ENCODE measurements around the gene ARHGEF12.

The ARHGEF12 gene

DNA sequence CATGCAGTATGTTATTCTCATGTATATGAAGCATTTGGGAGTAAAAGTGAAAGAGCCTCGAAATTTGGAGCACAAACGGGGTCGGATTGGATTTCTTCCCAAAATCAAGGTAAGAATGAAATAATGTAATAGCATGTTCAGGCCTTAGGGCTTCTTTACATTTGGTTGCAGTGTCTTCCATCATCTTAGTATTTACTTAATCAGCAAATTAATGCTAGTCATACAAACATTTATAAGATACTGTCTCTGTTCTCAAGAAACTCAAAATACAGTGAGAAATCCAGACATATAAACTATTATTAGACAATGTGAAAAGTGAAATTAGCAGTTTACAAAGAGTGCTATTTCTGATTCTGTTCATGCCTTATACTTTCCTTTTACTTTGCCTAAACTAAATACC is 112.0 kb downstream of the ARHGEF12 start:
- in situ Hi-C loops (cut with MboI; ENCODE audit: low sequenced_read_pairs, unreplicated experiment), result no loop called here
- DNase-seq (ENCODE audit: low spot score), result no peak
- TF ChIP-seq, protein P1, sequence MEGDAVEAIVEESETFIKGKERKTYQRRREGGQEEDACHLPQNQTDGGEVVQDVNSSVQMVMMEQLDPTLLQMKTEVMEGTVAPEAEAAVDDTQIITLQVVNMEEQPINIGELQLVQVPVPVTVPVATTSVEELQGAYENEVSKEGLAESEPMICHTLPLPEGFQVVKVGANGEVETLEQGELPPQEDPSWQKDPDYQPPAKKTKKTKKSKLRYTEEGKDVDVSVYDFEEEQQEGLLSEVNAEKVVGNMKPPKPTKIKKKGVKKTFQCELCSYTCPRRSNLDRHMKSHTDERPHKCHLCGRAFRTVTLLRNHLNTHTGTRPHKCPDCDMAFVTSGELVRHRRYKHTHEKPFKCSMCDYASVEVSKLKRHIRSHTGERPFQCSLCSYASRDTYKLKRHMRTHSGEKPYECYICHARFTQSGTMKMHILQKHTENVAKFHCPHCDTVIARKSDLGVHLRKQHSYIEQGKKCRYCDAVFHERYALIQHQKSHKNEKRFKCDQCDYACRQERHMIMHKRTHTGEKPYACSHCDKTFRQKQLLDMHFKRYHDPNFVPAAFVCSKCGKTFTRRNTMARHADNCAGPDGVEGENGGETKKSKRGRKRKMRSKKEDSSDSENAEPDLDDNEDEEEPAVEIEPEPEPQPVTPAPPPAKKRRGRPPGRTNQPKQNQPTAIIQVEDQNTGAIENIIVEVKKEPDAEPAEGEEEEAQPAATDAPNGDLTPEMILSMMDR (IDR thresholded peaks at IDR 0.05; ENCODE audit: borderline replicate concordance, control extremely low read depth, extremely low read depth, insufficient read depth, missing control alignments), result no peak

DNA sequence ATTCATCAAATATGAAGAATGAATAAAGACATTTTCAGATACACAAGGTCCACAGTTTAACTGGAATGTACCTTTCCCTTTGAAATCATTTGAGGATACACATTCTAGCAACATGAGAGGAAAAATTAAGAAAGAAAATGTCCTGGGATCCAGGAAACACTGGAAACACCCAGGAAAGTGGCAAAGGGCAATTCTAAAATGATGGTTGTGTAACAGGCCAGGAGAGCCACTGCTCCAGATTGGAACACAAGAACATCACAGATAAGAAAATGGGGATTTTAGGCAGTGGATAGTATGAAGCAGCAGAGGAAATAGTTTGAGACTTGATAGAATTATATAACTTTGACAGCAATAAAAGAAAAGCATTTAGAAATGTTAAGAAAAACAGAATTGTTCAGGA is 119.3 kb downstream of the ARHGEF12 start:
- TF ChIP-seq, protein P1 (IDR thresholded peaks at IDR 0.05; ENCODE audit: borderline replicate concordance, control extremely low read depth, extremely low read depth, insufficient read depth, missing control alignments), result no peak
- in situ Hi-C loops (cut with MboI; ENCODE audit: low sequenced_read_pairs, unreplicated experiment), result no loop called here
- no peak for DNase-seq (ENCODE audit: low spot score)

DNA sequence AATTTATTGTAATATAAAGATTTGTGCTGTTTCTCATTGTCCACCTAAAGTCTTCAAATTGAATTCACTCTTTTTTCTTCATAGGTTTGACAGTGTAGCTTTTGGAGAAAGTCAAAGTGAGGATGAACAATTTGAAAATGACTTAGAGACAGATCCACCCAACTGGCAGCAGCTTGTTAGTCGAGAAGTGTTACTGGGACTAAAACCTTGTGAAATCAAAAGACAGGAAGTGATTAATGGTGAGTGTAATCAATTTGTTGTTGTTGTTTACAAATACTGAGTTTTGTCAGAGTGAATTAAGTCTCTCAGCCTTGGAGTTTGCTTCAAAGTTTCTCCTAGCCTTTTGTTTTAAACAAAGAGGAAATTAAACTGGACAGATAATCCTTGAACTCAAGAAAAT is 121.8 kb downstream of the ARHGEF12 start:
- in situ Hi-C loops (cut with MboI; ENCODE audit: low sequenced_read_pairs, unreplicated experiment), result no loop called here
- no peak for DNase-seq (ENCODE audit: low spot score)
- TF ChIP-seq, protein P1 (IDR thresholded peaks at IDR 0.05; ENCODE audit: borderline replicate concordance, control extremely low read depth, extremely low read depth, insufficient read depth, missing control alignments), result no peak

DNA sequence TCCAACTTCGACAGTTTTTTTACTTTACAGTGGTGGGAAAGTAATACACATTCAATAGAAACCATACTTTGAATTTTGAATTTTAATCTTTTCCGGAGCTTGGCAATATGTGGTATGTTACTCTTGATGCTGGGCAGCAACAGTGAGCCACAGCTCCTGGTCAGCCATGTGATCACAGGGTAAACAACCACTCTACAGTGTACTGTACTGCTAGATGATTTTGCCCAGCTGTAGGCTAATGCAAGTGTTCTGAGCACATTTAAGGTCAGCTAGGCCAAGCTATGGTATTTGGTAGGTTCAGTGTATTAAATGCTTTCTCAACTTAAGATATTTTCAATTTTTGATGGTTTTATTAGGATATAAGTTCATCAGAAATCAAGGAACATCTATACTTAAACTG is 126.6 kb downstream of the ARHGEF12 start:
- TF ChIP-seq, protein P1 (IDR thresholded peaks at IDR 0.05; ENCODE audit: borderline replicate concordance, control extremely low read depth, extremely low read depth, insufficient read depth, missing control alignments), result no peak
- DNase-seq (ENCODE audit: low spot score), result no peak
- in situ Hi-C loops (cut with MboI; ENCODE audit: low sequenced_read_pairs, unreplicated experiment), result no loop called here

DNA sequence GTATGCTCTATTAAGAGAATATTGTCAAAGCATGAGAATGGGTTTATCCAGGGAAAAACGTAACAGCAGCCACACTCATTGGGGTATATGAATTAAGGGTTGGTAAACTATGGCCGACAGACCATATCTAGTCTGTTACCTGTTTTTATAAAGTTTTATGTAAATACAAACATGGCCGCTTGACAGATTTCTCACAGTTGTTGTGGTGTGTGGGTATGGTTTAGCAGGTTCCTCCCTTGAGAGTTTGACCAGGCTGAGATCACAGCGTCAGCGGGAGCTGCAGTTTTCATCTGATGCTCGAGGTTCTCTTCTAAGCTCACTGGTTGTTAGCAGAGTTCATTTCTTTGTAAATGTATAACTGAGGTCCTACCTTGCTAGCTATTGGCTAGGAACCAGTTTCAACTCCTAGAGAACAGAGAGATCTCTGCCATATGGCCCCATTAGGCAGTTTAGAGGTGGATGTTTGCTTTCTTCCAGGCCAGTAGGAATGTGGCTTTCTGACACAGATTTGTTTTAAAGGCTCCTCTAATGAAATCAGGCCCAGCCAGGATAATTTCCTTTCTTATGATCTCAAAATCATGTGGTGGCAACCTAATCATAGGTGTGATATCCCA is 129.8 kb downstream of the ARHGEF12 start:
- DNase-seq (ENCODE audit: low spot score), result no peak
- TF ChIP-seq, protein P1 (IDR thresholded peaks at IDR 0.05; ENCODE audit: borderline replicate concordance, control extremely low read depth, extremely low read depth, insufficient read depth, missing control alignments), result no peak
- in situ Hi-C loops (cut with MboI; ENCODE audit: low sequenced_read_pairs, unreplicated experiment), result no loop called here

DNA sequence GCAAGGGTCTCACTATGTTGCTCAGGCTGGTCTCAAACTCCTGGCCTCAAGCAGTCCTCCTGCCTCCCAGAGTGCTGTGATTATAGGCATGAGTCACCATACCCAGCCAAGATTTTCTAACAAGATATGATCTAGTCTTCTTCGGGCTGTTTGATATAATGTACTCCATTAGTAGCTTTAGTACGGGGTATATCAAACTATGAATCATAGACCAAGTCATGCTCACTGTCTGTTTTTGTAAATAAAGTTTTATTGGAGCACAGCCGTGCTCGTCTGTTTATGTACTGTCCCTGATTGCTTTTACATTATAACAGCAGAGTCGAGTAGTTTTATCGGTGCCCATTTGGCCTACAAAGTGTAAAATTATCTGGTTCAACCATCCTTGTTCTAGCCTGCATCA is 131.4 kb downstream of the ARHGEF12 start:
- DNase-seq (ENCODE audit: low spot score), result no peak
- TF ChIP-seq, protein P1 (IDR thresholded peaks at IDR 0.05; ENCODE audit: borderline replicate concordance, control extremely low read depth, extremely low read depth, insufficient read depth, missing control alignments), result no peak
- in situ Hi-C loops (cut with MboI; ENCODE audit: low sequenced_read_pairs, unreplicated experiment), result no loop called here

Measured in GM13976 (cell line).